NCI-H1417 (cell line): ENCODE results near the gene H6PD.

Experiments used
- DNase-seq, 3 experiments: peaks; one replicate each; lab custom pipeline; 2025; lab: John Stamatoyannopoulos, UW

The H6PD gene

DNA sequence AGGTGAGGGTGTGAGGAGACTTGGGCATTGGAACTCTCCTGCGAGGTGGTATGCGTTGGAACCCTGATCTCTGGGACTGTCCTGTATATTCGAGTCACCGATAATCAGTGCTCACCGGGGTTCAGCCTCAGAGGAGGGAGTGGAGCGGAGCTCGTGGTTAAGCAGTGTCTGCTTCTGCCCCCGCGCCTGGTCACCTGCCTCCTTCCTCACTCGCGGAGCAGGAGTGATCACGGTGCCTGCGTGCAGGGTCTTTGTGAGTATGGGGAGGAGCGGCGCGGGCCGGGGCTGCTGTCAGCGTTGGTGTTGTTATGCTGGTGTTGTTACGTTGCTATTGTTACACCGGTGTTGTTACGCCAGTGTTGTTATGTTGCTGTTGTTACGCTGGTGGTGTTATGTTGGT is 23.3 kb downstream of the H6PD start:
- no peak for DNase-seq

DNA sequence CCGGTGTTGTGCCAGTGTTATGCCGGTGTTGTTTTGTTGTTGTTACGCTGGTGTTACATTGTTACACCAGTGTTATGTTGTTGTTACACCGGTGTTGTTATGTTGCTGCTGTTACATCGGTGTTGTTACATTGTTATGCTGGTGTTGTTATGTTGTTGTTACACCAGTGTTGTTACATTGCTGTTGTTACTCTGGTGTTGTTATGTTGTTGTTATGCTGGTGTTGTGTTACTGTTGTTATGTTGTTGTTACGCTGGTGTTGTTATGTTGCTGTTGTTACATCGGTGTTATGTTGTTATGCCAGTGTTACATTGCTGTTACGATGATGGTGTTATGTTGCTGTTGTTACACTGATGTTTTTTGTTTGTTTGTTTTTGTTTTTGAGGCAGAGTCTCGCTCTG is 24.1 kb downstream of the H6PD start:
- DNase-seq, result no peak

DNA sequence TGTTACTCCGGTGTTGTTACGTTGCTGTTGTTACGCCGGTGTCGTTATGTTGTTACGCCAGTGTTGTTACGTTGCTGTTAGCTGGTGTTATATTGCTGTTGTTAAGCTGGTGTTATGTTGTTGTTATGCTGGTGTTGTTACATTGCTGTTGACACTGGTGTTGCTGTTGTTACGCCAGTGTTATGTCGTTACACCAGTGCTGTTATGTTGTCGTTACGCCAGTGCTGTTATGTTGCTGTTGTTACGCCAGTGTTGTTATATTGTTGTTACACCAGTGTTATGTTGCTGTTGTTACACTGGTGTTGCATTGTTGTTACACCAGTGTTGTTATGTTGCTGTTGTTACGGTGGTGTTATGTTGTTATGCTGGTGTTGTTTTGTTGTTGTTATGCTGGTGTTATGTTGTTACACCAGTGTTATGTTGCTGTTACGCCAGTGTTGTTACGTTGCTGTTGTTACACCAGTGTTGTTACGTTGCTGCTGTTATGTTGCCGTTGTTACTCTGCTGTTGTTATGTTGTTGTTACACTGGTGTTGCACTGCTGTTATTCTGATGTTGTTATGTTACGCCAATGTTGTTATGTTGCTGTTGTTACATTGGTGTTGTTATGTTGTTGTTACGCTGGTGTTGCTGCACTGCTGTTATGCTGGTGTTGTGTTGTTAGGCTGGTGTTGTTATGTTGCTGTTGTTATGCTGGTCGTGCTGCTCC is 25.6 kb downstream of the H6PD start:
- DNase-seq, result no peak

DNA sequence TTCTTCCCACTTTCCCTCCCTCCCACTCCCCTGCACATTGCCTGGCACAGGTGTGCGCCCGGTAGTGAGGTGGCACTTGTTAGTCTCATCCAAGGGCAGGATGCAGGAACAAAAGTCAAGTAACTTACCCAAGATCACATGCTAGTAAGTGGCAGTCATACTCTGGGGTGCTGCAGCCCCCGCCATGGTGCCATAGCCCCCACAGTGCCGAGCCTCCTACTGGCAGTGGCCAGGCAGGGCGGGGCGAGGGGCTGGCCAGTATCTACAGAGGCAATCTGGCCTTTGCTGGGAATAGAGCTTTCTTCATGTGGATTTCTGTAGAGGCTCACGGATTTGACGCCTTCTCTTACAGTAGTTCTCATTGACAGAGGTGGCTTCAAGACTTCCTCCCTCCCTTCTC is 26.9 kb downstream of the H6PD start:
- no peak for DNase-seq

DNA sequence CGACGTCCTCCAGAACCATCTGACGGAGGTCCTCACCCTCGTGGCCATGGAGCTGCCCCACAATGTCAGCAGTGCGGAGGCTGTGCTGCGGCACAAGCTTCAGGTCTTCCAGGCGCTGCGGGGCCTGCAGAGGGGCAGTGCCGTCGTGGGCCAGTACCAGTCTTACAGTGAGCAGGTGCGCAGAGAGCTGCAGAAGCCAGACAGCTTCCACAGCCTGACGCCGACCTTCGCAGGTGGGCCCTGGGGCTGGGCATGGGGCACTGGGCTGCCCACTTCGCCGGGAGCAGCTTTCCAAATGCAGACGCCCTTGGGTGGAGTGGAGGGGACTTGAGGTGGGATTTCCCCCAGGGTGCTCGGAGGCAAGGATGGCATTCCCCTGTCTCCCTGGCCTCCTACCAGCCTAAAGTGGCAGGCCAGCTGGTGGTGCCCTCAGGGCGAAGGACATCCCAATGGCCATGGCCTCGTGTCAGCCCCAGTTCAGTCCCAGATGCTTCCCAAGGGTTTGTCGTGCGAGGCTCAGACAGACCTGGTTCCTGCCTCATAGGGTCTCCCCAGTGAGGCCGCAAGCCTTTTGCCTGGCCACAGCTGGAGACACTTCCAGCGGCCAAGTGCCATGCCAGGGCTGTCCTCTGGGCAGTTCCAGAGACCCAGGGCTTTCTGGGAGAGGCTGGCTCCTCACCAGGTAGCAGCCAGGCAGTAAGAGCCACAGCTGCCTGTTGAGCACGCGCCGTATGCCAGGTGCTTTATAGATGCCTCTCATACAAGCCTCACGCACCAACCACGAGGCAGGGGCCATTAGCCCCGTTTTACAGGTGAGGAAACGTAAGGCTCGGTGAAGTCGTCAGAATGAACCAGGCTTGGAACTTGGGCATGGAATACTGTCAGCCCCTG is 27.8 kb downstream of the H6PD start:
- DNase-seq, result no peak

DNA sequence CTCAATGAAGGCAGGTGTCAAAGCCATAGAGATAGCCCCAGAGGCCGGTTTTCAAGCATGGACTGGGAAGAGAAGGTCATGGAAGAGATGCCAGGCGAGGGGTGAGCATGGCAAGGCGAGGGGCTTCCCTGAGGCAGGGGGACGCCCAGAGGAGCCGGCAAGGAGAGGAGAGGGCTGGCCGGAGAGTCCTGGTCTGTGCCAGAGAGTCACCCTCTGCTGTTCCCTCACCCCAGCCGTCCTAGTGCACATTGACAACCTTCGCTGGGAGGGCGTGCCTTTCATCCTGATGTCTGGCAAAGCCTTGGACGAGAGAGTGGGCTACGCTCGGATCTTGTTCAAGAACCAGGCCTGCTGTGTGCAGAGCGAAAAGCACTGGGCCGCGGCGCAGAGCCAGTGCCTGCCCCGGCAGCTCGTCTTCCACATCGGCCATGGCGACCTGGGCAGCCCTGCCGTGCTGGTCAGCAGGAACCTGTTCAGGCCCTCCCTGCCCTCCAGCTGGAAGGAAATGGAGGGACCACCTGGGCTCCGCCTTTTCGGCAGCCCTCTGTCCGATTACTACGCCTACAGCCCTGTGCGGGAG is 28.8 kb downstream of the H6PD start:
- no peak for DNase-seq

DNA sequence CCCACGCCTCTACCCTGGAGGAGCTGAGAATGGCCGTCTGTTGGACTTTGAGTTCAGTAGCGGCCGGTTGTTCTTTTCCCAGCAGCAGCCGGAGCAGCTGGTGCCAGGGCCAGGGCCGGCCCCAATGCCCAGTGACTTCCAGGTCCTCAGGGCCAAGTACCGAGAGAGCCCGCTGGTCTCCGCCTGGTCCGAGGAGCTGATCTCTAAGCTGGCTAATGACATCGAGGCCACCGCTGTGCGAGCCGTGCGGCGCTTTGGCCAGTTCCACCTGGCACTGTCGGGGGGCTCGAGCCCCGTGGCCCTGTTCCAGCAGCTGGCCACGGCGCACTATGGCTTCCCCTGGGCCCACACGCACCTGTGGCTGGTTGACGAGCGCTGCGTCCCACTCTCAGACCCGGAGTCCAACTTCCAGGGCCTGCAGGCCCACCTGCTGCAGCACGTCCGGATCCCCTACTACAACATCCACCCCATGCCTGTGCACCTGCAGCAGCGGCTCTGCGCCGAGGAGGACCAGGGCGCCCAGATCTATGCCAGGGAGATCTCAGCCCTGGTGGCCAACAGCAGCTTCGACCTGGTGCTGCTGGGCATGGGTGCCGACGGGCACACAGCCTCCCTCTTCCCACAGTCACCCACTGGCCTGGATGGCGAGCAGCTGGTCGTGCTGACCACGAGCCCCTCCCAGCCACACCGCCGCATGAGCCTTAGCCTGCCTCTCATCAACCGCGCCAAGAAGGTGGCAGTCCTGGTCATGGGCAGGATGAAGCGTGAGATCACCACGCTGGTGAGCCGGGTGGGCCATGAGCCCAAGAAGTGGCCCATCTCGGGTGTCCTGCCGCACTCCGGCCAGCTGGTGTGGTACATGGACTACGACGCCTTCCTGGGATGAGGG is 29.7 kb downstream of the H6PD start:
- no peak for DNase-seq

DNA sequence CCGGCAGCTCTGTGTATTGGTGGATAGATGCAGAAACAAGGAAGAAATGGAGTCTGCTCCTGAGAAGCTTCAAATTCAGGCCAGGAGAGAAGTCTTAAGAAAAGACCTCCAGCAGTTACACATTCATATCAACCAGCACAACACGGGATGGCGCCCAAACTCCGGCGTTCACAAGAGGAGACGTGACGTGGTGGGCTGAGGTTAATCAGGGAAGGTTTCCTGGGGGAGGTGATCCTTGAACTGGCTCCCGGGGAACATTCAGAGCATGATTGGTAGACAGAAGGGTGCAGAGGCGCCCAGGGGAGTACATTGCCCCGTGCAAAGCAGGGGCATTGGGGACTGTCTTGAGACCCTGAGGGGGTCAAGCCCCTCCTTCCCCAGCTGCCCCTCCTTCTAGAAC is 30.5 kb downstream of the H6PD start:
- no peak for DNase-seq

DNA sequence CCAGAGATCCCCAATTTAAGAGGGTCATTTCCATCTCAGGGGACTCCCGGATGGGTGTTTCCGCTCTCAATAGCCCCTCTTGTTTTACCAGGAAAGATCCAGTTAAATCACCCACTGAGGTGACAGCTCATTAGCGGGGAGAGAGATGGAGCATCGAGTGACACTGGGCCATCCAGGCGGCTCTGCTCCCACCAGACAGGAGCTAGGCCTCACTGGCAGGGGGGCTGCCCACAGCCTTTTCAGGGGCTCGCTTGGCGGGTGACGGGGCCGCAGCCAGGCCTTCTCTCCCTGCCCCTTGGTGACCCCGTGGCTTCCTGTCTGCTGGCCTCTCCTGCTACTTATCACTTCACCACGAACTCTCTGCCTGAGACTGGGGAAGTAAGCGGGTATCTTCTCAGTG is 31.4 kb downstream of the H6PD start:
- DNase-seq, result no peak

DNA sequence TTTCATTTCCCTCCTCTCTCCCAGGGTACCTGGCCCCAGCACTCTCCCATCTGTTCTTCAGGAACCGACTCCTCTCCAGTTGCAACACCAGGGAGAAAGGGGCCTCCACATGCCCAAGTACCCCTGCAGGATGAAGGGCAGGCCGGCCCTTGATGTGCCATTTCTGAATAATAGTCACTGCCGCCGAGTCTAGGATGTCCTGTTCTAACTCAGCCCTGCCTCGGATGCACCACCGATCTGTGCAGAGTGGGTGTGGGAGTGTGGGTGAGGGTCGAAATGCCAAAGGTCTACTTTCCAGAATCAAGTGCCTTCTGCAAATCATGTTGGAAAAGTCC is 32.7 kb downstream of the H6PD start:
- no peak for DNase-seq

DNA sequence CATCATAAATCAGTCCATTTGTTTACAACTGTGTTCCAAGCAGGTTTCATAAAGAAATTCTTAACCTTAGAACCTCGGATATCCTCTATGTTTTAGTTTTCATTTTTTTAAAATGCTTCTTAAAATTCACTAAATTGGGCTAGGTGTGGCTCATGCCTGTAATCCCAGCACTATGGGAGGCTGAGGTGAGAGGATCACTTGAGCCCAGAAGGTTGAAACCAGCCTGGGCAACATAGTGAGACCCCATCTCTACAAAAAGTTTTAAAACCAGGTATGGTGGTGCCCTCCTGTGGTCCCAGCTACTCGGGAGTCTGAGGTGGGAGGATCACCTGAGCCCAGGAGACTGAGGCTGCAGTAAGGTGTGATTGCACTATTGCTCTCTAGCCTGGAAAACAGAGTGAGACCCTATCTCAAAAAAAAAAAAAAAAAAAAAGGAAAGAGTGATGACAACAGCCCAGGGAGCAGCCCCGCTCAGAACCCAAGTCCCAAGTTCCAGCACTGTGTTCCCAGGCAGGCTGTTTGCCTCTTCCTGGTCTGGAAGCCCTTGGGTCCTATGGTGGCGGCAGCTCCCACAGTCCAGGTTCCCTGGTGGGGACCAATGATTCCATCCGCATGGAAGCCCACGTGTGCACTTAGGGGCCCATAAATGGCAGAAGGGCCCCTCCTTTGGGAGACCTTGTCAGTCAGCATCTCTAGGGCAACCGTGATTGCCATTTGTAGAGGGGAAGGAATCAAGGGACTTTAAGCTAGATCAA is 33.4 kb downstream of the H6PD start:
- no peak for DNase-seq

DNA sequence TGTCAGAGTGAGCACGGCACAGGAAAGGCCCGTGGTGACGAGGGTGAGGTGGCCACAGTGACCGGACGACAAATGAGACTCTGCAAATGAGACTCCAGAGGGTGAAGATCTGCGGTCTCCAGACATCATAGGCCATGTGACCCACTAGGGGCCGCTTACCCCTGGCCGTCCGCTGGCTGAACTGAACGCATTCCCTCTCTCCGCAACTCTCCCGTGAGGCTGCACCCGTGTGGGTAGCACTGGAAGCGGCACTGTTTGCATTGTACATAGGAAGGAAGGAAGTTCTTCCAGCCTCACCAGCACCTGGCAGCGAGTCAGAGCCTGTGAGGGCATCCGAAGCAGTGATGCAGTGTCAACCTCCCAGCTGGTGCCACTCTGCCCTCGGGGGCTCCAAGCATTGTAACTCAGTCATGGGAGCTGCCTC is 34.5 kb downstream of the H6PD start:
- DNase-seq, result no peak

DNA sequence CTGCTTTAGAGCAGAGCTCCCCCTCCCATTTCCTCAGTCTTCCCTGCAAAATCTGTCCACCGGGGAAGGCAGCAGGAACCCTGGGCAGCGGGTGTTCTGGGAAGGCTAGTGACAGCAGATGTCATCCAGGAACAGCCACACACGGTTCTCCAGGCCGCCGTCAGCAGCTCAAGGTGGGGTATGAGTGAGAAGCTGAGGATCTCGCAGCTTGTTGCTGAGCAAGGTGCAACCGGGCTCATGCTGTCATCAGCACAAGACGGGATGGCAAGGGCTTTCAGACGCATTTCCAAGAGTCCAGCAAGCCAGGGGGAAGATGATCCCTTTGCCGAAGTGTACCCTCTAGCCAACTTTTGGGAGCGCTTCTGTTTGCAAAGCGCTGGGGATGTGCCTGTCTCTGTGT is 35.1 kb downstream of the H6PD start:
- DNase-seq, result no peak

DNA sequence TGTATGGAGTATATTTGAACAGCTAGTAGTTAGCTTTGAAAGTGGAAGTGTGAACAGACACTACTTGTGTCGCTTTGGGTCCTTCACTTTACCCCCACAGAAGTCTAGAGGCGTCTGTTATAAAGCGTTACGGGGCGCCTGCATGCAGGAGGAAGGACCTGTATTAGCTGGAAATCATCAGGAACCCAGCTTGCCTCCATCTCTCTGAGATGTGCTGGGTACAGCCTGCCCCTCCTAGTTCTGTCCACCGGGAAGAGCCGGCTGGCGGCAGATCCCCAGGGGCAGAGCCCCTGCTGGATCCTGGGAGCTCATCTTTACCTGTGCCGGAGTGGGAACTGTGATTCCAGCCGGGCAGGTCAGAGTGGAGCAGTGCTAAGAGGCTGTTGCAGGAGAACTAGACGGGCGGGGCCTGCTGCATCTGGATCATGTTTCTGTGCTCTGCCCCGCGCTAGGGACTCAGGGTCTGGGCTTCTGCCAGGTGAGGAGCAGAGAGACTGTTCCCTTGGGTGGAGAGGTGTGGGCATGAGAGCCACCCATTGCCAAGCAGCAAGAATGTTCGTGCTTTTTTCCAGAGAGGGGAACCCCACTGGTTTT is 35.8 kb downstream of the H6PD start:
- peak in 2 of 3 experiments; percentile 12 to 82 for DNase-seq

DNA sequence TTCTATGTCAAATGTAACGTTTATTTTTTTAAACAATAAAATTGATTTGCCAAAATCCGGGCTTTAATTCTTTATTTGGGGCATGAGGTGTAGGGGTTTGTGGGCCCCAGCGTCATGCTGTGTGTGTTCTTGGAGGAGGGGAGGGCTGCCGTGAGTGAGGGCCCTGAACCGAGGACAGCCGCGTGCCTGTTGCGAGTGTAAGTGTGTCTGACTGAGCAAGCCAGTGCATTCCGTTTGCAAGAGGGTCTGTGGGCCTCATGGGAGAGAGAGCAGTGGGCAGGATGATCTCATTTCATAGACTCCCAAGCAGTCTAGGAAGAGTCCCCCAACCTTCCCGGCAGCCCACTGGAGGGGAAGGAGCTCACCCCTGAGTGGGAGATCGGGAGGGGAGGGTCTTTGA is 36.7 kb downstream of the H6PD start:
- no peak for DNase-seq

DNA sequence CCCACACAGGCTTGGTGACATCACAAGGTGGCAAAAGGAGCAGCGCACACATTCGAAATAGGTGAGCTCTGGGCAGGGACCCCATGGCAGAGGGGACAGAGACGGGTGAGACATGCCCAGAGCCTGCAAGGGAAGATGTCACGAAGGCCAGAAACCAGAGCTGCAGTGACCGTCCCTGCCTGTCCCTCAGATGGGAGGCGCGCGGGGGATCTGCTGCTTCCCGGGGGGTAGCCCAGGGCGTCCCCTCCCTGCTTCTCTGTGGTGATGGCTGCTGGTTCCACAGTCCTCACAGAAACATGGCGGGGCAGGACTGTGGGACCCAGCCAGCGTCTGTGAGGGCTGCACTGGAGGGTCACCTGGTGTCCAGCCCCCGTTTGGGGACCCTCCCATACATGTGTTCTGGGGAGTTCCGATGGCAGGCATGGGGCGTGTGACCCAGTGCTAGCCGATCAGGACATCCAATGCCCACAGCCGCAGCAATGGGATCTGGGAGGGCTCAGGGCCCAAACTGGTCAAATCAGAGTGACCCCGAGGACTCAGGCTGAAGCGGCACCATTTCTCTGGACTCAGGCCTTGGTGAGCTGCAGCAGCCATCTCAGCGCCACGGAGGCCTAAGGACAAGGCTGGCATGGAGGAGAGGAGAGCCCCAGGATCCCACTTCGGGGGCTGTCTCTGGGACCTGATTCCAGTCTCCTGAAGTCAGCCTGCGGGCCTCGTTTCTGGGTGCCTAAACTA is 37.5 kb downstream of the H6PD start:
- DNase-seq, result no peak

DNA sequence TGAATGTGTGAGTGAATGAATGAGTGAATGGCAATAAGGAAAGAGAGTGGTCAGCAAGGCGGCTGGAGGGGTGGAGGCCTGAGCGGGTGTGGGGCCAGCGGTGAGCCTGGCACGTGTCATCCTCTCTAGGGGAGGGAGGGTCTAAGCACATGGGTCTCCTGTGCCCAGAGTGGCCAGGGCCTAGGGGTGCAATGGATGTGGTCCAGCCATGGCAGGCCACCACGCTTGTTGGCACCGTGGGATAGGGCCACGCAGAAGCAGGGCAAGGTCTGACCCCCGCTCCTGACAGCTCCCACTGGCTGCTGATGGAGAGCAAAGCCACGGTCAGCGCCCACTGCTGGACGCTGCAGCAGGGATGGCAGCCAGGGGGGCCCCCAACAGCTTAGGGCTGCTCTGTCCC is 38.6 kb downstream of the H6PD start:
- no peak for DNase-seq

DNA sequence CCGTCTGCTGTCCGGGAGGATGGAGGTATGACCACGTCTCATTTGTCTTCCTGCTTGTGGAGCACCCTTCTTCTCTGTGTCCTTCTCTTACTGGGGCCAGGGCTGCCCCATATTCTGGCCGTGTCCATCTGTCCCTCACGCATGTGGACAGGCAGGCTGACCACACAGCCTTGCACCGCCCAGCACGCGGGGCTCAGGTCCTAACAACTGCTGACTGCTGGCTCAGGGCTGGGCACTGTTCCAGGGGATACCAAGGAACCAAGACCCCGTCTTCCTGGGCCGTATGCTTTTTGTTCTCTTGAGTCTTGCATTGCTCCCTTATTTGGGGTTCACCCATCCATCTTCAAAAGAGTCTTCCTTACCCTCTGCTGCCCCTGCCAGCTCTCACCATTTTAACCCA is 40.6 kb downstream of the H6PD start:
- DNase-seq, result no peak

DNA sequence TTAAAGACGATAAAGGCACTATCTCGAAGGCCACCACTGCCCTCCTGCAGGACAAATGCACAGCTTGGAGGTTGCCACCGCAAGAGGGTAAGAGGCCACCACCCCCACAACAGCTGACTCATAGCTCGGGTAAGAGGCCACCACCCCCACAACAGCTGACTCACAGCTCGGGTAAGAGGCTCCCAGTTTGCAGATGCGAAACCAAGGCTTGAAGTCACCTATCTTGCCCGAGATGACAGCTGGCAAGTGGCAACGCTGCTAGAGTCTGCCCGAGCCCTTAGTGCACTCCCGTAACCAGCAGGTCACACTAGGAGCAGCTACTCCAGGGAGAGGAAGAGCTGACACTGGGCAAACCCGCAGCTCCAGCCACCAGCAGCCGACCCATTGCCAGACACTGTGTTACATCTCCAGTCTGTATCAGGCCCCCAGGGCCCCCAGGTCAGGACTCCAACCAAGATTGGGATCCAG is 41.0 kb downstream of the H6PD start:
- DNase-seq, result no peak

DNA sequence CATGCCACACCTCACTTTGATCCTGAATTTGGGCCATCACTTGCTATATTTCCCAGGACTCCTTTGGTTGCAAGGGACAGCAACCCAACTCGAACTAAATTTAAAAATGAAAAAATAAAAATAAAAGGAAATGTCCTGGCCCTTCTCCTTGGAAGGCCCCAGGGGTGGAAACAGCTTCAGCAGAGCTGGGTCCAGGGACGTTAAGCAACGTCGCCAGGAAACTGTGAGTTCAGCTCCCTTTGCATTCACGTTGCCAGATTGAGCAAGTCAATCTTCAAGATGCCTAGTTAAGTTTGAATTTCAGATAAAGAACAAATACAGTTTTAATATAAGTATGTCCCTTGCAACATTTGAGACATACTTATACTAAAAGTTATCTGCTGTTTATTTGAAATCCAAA is 43.5 kb downstream of the H6PD start:
- no peak for DNase-seq
